H1 (cell line): ENCODE results near the gene MSTO1.
"Not testable (repeated sequence)": the region's sequence is repeated elsewhere in the genome, so short reads cannot be mapped to it uniquely, and the experiment has no call there.

Experiments
- POLR2A ChIP-seq, 2 experiments: IDR thresholded peaks; 1 replicate in 1 of 2; 2 replicates in 1 of 2; pipeline ENCODE4 v1.6.1; 2011; ENCODE audit warnings: low read depth in 2 of 2, low read length in 2 of 2, mild to moderate bottlenecking in 2 of 2; ENCODE audit errors: control extremely low read depth in 1 of 2
- POU5F1 ChIP-seq: IDR thresholded peaks from 2 replicates; pipeline ENCODE4 v1.6.1; 2011; ENCODE audit warnings: low read depth, mild to moderate bottlenecking, low read length, moderate library complexity
- RXRA ChIP-seq: IDR thresholded peaks from 2 replicates; pipeline ENCODE4 v1.6.1; 2011; ENCODE audit warnings: low read depth, mild to moderate bottlenecking, low read length, moderate library complexity; ENCODE audit not compliant: insufficient read depth
- TAF1 ChIP-seq: IDR thresholded peaks from 2 replicates; pipeline ENCODE4 v1.6.1; 2011; ENCODE audit warnings: mild to moderate bottlenecking, low read depth, low read length
- TEAD4 ChIP-seq: IDR thresholded peaks from 2 replicates; pipeline ENCODE4 v1.6.1; 2012; ENCODE audit warnings: low read depth, low read length, inconsistent platforms, mixed read lengths
- TF ChIP-seq, protein P1 (sequence below), 3 experiments: IDR thresholded peaks; 1 replicate in 2 of 3; 2 replicates in 1 of 3; pipeline versions ENCODE4 v1.5.1 to v1.6.1; 2011; ENCODE audit warnings: low read length in 3 of 3, mild to moderate bottlenecking in 3 of 3, inconsistent platforms in 2 of 3, low read depth in 1 of 3, moderate library complexity in 1 of 3; ENCODE audit not compliant: insufficient read depth in 1 of 3; ENCODE audit errors: control extremely low read depth in 1 of 3

DNA sequence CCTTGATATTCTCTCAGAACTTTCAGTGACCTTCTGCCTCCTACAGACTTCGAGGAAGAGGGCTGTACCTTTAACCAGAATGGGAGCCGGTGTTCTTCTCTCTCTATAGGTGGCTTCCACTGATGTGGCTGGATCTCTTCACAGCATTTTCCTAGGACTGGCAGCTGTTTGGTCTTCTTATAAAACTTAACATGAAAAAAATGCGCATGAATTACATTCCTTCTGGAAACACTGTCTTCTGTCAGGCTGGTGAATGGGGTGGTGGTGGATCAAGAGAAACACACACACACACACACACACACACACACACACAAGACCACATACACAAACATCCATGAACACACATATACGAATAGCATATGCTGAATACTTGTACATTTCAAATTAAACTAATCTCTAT is 51.2 kb downstream of the MSTO1 start:
- TF ChIP-seq, protein P1, sequence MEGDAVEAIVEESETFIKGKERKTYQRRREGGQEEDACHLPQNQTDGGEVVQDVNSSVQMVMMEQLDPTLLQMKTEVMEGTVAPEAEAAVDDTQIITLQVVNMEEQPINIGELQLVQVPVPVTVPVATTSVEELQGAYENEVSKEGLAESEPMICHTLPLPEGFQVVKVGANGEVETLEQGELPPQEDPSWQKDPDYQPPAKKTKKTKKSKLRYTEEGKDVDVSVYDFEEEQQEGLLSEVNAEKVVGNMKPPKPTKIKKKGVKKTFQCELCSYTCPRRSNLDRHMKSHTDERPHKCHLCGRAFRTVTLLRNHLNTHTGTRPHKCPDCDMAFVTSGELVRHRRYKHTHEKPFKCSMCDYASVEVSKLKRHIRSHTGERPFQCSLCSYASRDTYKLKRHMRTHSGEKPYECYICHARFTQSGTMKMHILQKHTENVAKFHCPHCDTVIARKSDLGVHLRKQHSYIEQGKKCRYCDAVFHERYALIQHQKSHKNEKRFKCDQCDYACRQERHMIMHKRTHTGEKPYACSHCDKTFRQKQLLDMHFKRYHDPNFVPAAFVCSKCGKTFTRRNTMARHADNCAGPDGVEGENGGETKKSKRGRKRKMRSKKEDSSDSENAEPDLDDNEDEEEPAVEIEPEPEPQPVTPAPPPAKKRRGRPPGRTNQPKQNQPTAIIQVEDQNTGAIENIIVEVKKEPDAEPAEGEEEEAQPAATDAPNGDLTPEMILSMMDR (IDR thresholded peaks at IDR 0.05; ENCODE audit: control extremely low read depth in 1 of 3, insufficient read depth in 1 of 3, low read depth in 1 of 3, low read length in 3 of 3), result not testable (repeated sequence)
- not testable (repeated sequence) for TF ChIP-seq TEAD4; RXRA; POU5F1; POLR2A (IDR thresholded peaks at IDR 0.05; ENCODE audit: control extremely low read depth in 1 of 2, low read depth in 2 of 2, low read length in 2 of 2); TAF1
